Keratinocyte (primary cell): ENCODE data around the gene MAP3K14. TPM values are rescaled to one million over a fixed set of nuclear protein-coding genes. Genes with fewer than 3 reads are reported as not detected.

ENCODE experiments used
- DNase-seq: peaks from one replicate; pipeline ENCODE4 v3.0.0-alpha.2; 2011; ENCODE audit warnings: low read depth, missing footprints, low spot score
- FAIRE-seq: peaks from 2 replicates; lab custom pipeline; 2011; peaks lifted over from hg19 to GRCh38; lab: Jason Lieb, UNC
- H2AFZ ChIP-seq: 2 replicates; pipeline ENCODE4 v1.6.0; 2012; ENCODE audit warnings: low read length, control low read depth, inconsistent platforms; ENCODE audit not compliant: control insufficient read depth
- H3K27ac ChIP-seq: 2 replicates; pipeline ENCODE4 v1.5.1; 2011; ENCODE audit warnings: low read length; ENCODE audit not compliant: control insufficient read depth, insufficient read depth
- H3K27me3 ChIP-seq: 3 replicates; pipeline ENCODE4 v1.6.0; 2011; ENCODE audit warnings: low read length; ENCODE audit not compliant: control insufficient read depth, insufficient read depth; ENCODE audit errors: extremely low read depth
- H3K36me3 ChIP-seq, 2 experiments: 2 replicates in 1 of 2; 3 replicates in 1 of 2; pipeline ENCODE4 v1.5.1; 2011; ENCODE audit warnings: low read length in 2 of 2, mild to moderate bottlenecking in 1 of 2; ENCODE audit not compliant: control insufficient read depth in 2 of 2, insufficient read depth in 2 of 2; ENCODE audit errors: extremely low read depth in 1 of 2
- H3K4me1 ChIP-seq: 3 replicates; pipeline ENCODE4 v1.5.1; 2011; ENCODE audit warnings: low read length; ENCODE audit not compliant: control insufficient read depth, insufficient read depth; ENCODE audit errors: extremely low read depth
- H3K4me2 ChIP-seq: 3 replicates; pipeline ENCODE4 v1.6.0; 2011; ENCODE audit warnings: low read depth, low read length; ENCODE audit not compliant: control insufficient read depth, insufficient read depth; ENCODE audit errors: extremely low read depth
- H3K4me3 ChIP-seq, 3 experiments: fragments of 200-600 bp in 1 of 3; sonication (generic) in 1 of 3; 2 replicates in 2 of 3; 3 replicates in 1 of 3; pipeline ENCODE4 v1.5.1; 2011 to 2016; ENCODE audit warnings: low read length in 3 of 3, mild to moderate bottlenecking in 3 of 3, control low read depth in 2 of 3, inconsistent platforms in 1 of 3, low read depth in 1 of 3, mixed read lengths in 1 of 3, mixed run types in 1 of 3, moderate library complexity in 1 of 3; ENCODE audit not compliant: control insufficient read depth in 2 of 3, insufficient read depth in 2 of 3; ENCODE audit errors: extremely low read depth in 1 of 3
- H3K79me2 ChIP-seq: 2 replicates; pipeline ENCODE4 v1.6.0; 2012; ENCODE audit warnings: low read length; ENCODE audit not compliant: control insufficient read depth, insufficient read depth
- H3K9ac ChIP-seq: 3 replicates; pipeline ENCODE4 v1.6.0; 2011; ENCODE audit warnings: low read length; ENCODE audit not compliant: control insufficient read depth, insufficient read depth; ENCODE audit errors: extremely low read depth
- H3K9me1 ChIP-seq: 3 replicates; pipeline ENCODE4 v1.6.0; 2011; ENCODE audit warnings: low read length; ENCODE audit not compliant: control insufficient read depth, insufficient read depth; ENCODE audit errors: extremely low read depth
- H3K9me3 ChIP-seq: 2 replicates; pipeline ENCODE4 v1.5.1; 2012; ENCODE audit warnings: low read depth, low read length; ENCODE audit not compliant: control insufficient read depth
- H4K20me1 ChIP-seq: 3 replicates; pipeline ENCODE4 v1.6.0; 2011; ENCODE audit warnings: low read length; ENCODE audit not compliant: control insufficient read depth, insufficient read depth; ENCODE audit errors: extremely low read depth
- EZH2 ChIP-seq: IDR thresholded peaks from one replicate; pipeline ENCODE4 v1.6.1; 2012; ENCODE audit warnings: inconsistent platforms, mild to moderate bottlenecking, low read length, moderate library complexity
- dilution Hi-C: fragments of 300-500 bp; cut with MboI; formaldehyde crosslinking; loops from one replicate; pipeline ENCODE4 v1.7.0; 2020; ENCODE audit warnings: low sequenced_read_pairs; ENCODE audit not compliant: extremely low pct_ligation_motif_present
- polyA plus RNA-seq, 5 experiments: library from polyadenylated mRNA; depleted of rRNA in 3 of 5; stranded (reverse) in 3 of 5; stranded (forward) in 1 of 5; unstranded in 1 of 5; fragments of >200 nt; gene quantifications; 1 replicate in 1 of 5; 2 replicates in 3 of 5; 3 replicates in 1 of 5; pipeline versions ENCODE4 v1.2.1 to v1.2.3, GENCODE V29; 2011 to 2012; ENCODE audit warnings: missing spikeins in 2 of 5, low read depth in 1 of 5, low replicate concordance in 1 of 5
- TF ChIP-seq, protein P1 (sequence below), 3 experiments: IDR thresholded peaks in 1 of 3; conservative IDR thresholded peaks in 1 of 3; optimal IDR thresholded peaks in 1 of 3; 2 replicates in 2 of 3; 3 replicates in 1 of 3; pipeline versions ENCODE3 to v1.5.1; 2011; ENCODE audit warnings: low read length in 3 of 3, mild to moderate bottlenecking in 3 of 3, moderate library complexity in 2 of 3, control low read depth in 1 of 3, inconsistent platforms in 1 of 3; ENCODE audit not compliant: insufficient read depth in 2 of 3; ENCODE audit errors: extremely low read depth in 1 of 3

MAP3K14 gene
- polyA plus RNA-seq, 1 donor (not counting 4 experiments of a cell fraction or from before 2014, with no cell fraction given), result 6.5 TPM

DNA sequence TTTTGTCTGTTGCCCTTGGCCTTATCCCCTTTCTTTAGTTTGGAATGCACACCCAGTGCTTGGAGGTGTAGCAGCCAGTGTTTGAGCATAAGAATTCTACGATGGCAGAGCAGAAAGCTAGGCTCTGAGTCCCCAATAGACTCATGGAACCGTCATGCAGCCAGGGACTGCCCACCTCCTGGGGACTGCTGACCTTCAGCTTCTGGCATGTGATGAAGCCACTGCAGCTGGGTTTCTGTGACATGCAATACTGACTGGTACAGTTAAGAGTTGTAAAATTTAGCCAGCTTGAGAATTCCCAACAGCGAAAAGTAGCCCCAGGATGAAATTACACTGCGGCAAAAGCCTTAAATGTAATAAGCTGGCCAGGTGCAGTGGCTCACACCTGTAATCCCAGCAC lies 9.0 kb upstream of the MAP3K14 start:
- Histone ChIP-seq H3K9ac (no peak overlapping the region), H3K27ac (no peak overlapping the region), H3K4me1 (peaks cover 14% of the 10 kb centered on the region), H3K4me2 (no peak overlapping the region), H4K20me1 (no peaks in the 10 kb centered on the region), H3K4me3 (no peak overlapping the region), H3K36me3 (no peaks in the 10 kb centered on the region), H3K9me3 (no peaks in the 10 kb centered on the region), H3K9me1 (peaks cover 2% of the 10 kb centered on the region), H3K27me3 (no peaks in the 10 kb centered on the region), H3K79me2 (no peaks in the 10 kb centered on the region), H2AFZ (no peak overlapping the region)
- TF ChIP-seq, protein P1, sequence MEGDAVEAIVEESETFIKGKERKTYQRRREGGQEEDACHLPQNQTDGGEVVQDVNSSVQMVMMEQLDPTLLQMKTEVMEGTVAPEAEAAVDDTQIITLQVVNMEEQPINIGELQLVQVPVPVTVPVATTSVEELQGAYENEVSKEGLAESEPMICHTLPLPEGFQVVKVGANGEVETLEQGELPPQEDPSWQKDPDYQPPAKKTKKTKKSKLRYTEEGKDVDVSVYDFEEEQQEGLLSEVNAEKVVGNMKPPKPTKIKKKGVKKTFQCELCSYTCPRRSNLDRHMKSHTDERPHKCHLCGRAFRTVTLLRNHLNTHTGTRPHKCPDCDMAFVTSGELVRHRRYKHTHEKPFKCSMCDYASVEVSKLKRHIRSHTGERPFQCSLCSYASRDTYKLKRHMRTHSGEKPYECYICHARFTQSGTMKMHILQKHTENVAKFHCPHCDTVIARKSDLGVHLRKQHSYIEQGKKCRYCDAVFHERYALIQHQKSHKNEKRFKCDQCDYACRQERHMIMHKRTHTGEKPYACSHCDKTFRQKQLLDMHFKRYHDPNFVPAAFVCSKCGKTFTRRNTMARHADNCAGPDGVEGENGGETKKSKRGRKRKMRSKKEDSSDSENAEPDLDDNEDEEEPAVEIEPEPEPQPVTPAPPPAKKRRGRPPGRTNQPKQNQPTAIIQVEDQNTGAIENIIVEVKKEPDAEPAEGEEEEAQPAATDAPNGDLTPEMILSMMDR (optimal IDR thresholded peaks at IDR 0.05 in 1 of 3, IDR thresholded peaks at IDR 0.05 in 1 of 3, conservative IDR thresholded peaks at IDR 0.05 in 1 of 3; ENCODE audit: extremely low read depth in 1 of 3, insufficient read depth in 2 of 3, low read length in 3 of 3), result no peak
- no peak for TF ChIP-seq EZH2
- DNase-seq (no peak), FAIRE-seq (no peak)
- dilution Hi-C loops, result no loop called here

DNA sequence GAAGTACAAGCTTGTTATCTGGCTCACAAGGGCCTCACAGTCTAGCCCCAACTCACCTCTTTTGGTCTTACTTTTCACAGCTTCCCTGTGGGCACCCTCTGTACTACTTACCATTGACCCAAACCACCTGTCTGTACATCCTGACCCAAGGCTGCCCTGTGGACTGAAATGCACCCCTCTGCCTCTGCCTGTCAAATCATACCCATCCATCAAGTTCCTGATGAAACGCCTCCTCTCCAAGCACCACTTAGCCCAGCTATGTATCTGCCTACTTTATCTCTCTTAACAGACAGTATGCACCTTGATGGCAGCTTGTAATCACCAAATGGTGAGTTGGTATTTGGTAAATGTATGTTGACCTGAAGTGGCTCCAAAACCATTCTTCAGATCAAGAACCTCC lies 7.5 kb upstream of the MAP3K14 start:
- H3K36me3 ChIP-seq, result no peaks in the 10 kb centered on the region
- H3K4me1 ChIP-seq, result peaks cover 28% of the 10 kb centered on the region
- FAIRE-seq (no peak), DNase-seq (no peak)
- no peak overlapping the region for H3K4me3 ChIP-seq
- H3K4me2 ChIP-seq, result no peak overlapping the region
- H3K27ac ChIP-seq, result no peak overlapping the region
- no peaks in the 10 kb centered on the region for H3K27me3 ChIP-seq
- H3K79me2 ChIP-seq, result no peaks in the 10 kb centered on the region
- no peaks in the 10 kb centered on the region for H3K9me3 ChIP-seq
- H2AFZ ChIP-seq, result no peak overlapping the region
- H3K9me1 ChIP-seq, result peaks cover 2% of the 10 kb centered on the region
- TF ChIP-seq, protein P1 (optimal IDR thresholded peaks at IDR 0.05 in 1 of 3, IDR thresholded peaks at IDR 0.05 in 1 of 3, conservative IDR thresholded peaks at IDR 0.05 in 1 of 3; ENCODE audit: extremely low read depth in 1 of 3, insufficient read depth in 2 of 3, low read length in 3 of 3), result no peak
- no peak for TF ChIP-seq EZH2
- H4K20me1 ChIP-seq, result peaks cover 3% of the 10 kb centered on the region
- H3K9ac ChIP-seq, result no peak overlapping the region
- dilution Hi-C loops, result no loop called here
